ENCODE data around the gene MAPT. TPM values are rescaled to one million over a fixed set of nuclear protein-coding genes. Genes with fewer than 3 reads are reported as not detected.
A peak's percentile ranks its signal among the peaks of the same experiment; 100 is the strongest.

MAPT gene
- total and polyA plus RNA-seq, 2 of the 13 experiments (the other 11 are each of a cell fraction or from before 2014, with no cell fraction given): 2.1 to 2.8 TPM

- TF ChIP-seq ZSCAN20 (CRISPR knock-in tag; IDR thresholded peaks at IDR 0.05; ENCODE audit: borderline replicate concordance) (no peak), ZNF382 (CRISPR knock-in tag; IDR thresholded peaks at IDR 0.05; ENCODE audit: borderline replicate concordance) (no peak), ZNF343 (CRISPR knock-in tag; IDR thresholded peaks at IDR 0.05) (peak; percentile 46; the same call in 1 of the 2 replicates), TEF (CRISPR knock-in tag; IDR thresholded peaks at IDR 0.05) (no peak), CHD4 (IDR thresholded peaks at IDR 0.05; ENCODE audit: borderline replicate concordance, low read length) (no peak), DMTF1 (CRISPR knock-in tag; IDR thresholded peaks at IDR 0.05) (no peak), ZNF10 (CRISPR knock-in tag; IDR thresholded peaks at IDR 0.05; ENCODE audit: borderline replicate concordance, low read depth) (no peak), ZNF616 (CRISPR knock-in tag; IDR thresholded peaks at IDR 0.05; ENCODE audit: low read depth) (no peak), RCOR2 (CRISPR knock-in tag; IDR thresholded peaks at IDR 0.05) (no peak), ZMAT5 (CRISPR knock-in tag; IDR thresholded peaks at IDR 0.05; ENCODE audit: borderline replicate concordance, low read depth) (no peak), ZBTB34 (CRISPR knock-in tag; IDR thresholded peaks at IDR 0.05) (no peak), FOXK2 (IDR thresholded peaks at IDR 0.05) (no peak), KLF13 (CRISPR knock-in tag; IDR thresholded peaks at IDR 0.05) (no peak), AFF4 (CRISPR knock-in tag; IDR thresholded peaks at IDR 0.05) (no peak), ZNF570 (CRISPR knock-in tag; IDR thresholded peaks at IDR 0.05; ENCODE audit: borderline replicate concordance) (no peak), SMAD9 (CRISPR knock-in tag; IDR thresholded peaks at IDR 0.05) (no peak), ZBTB43 (CRISPR knock-in tag; conservative IDR thresholded peaks at IDR 0.05) (no peak), ZIK1 (CRISPR knock-in tag; IDR thresholded peaks at IDR 0.05; ENCODE audit: borderline replicate concordance, low read depth) (no peak)
Measured at GRCh38 chr17:45948881-45949624, 54.7 kb downstream of the MAPT start (continued).

Data from HepG2 (cell line).